Thyroid gland (tissue), 4 donors: ENCODE data around the gene GALNT10. TPM values are rescaled to one million over a fixed set of nuclear protein-coding genes. Genes with fewer than 3 reads are reported as not detected.

ENCODE experiments used
- DNase-seq, 2 donors: peaks; one replicate each; pipeline ENCODE4 v3.0.0-alpha.2; 2019
- H3K27ac ChIP-seq, 3 donors: fragments of 200-600 bp; sonication (generic); 1 replicate in 2 of 3; 2 replicates in 1 of 3; pipeline ENCODE4 v1.5.1; 2016 to 2019; ENCODE audit warnings: mild to moderate bottlenecking in 1 of 3, moderate library complexity in 1 of 3
- H3K27me3 ChIP-seq: fragments of 200-600 bp; sonication (generic); one replicate; pipeline ENCODE4 v1.5.1; 2019
- H3K36me3 ChIP-seq, 2 donors: fragments of 200-600 bp; sonication (generic); one replicate each; pipeline ENCODE4 v1.5.1; 2016 to 2019
- H3K4me1 ChIP-seq, 2 donors: fragments of 200-600 bp; sonication (generic); one replicate each; pipeline ENCODE4 v1.5.1; 2017 to 2019
- H3K4me3 ChIP-seq, 3 donors: fragments of 200-600 bp; sonication (generic); replicated peaks in 1 of 3; 1 replicate in 2 of 3; 2 replicates in 1 of 3; pipeline ENCODE4 v1.5.1; 2016; ENCODE audit warnings: mild to moderate bottlenecking in 1 of 3
- H3K9me3 ChIP-seq: fragments of 200-600 bp; sonication (generic); one replicate; pipeline ENCODE4 v1.5.1; 2017
- POLR2A ChIP-seq, 2 donors: fragments of 450-650 bp; IDR thresholded peaks; one replicate each; pipeline ENCODE4 v1.6.1; 2017; ENCODE audit warnings: antibody characterized with exemption in 2 of 2, mild to moderate bottlenecking in 2 of 2, moderate library complexity in 1 of 2
- WGBS, 2 donors: methylation state at CpG; one replicate each; pipeline ENCODE4 v1.1.5; 2017; 5-methylcytosine and 5-hydroxymethylcytosine counted together
- intact Hi-C: fragments of 100-400 bp; cut with DNase I; formaldehyde crosslinking; loops from one replicate; pipeline ENCODE4 v1.15.1; 2023
- total RNA-seq, 4 donors: library from RNA; depleted of rRNA; stranded (reverse); fragments of >200 nt; gene quantifications; one replicate each; pipeline ENCODE4 v1.2.3, GENCODE V29; 2016
- TF ChIP-seq, protein P1 (sequence below), 6 experiments: fragments of 200-600 bp in 3 of 6; fragments of 450-650 bp in 3 of 6; sonication (generic) in 3 of 6; IDR thresholded peaks; one replicate each; pipeline ENCODE4 v1.5.1; 2016 to 2019; ENCODE audit warnings: antibody characterized with exemption in 6 of 6, mild to moderate bottlenecking in 2 of 6, inconsistent platforms in 1 of 6, moderate library complexity in 1 of 6

The GALNT10 gene
- total RNA-seq, 4 donors from 2014 or later: 33.3 to 69.6 (median 58.1) TPM

DNA sequence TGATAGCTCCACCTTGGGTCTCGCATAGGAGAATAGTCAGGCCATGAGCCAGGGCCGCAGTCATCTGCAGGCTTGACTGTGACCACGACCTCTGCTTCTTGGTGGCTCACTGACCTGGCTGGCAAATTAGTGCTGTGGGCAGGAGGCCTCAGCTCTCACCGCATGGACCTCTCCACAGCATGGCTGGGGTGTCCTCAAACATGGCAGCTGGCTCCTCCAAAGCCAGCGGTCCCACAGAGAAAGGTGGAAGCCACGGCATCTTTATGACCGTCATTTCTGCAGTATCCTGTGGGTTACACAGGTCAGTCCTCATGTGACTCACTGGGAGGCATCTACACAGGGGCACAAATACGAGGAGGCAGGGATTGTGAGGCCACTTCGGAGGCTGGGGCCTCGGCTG lies 212.1 kb downstream of the GALNT10 start:
- no peaks in the 10 kb centered on the region for H3K36me3 ChIP-seq
- intact Hi-C loops: loop anchor here (5.0 to 10.0 kb wide), 3 partner anchors 220 to 428 kb away; no protein-coding TSS in a partner anchor
- H3K27me3 ChIP-seq: no peaks in the 10 kb centered on the region
- H3K4me3 ChIP-seq: no peak overlapping the region
- no peak for DNase-seq
- WGBS, 2 donors: 95% methylated on average over 4 to 10 of the region's 10 CpGs
- H3K9me3 ChIP-seq: no peaks in the 10 kb centered on the region
- no peak for TF ChIP-seq POLR2A (IDR thresholded peaks at IDR 0.05)
- TF ChIP-seq, protein P1, sequence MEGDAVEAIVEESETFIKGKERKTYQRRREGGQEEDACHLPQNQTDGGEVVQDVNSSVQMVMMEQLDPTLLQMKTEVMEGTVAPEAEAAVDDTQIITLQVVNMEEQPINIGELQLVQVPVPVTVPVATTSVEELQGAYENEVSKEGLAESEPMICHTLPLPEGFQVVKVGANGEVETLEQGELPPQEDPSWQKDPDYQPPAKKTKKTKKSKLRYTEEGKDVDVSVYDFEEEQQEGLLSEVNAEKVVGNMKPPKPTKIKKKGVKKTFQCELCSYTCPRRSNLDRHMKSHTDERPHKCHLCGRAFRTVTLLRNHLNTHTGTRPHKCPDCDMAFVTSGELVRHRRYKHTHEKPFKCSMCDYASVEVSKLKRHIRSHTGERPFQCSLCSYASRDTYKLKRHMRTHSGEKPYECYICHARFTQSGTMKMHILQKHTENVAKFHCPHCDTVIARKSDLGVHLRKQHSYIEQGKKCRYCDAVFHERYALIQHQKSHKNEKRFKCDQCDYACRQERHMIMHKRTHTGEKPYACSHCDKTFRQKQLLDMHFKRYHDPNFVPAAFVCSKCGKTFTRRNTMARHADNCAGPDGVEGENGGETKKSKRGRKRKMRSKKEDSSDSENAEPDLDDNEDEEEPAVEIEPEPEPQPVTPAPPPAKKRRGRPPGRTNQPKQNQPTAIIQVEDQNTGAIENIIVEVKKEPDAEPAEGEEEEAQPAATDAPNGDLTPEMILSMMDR (IDR thresholded peaks at IDR 0.05): no peak
- peaks cover 0 to 8% of the 10 kb centered on the region in 2 donors for H3K4me1 ChIP-seq
- no peak overlapping the region for H3K27ac ChIP-seq

DNA sequence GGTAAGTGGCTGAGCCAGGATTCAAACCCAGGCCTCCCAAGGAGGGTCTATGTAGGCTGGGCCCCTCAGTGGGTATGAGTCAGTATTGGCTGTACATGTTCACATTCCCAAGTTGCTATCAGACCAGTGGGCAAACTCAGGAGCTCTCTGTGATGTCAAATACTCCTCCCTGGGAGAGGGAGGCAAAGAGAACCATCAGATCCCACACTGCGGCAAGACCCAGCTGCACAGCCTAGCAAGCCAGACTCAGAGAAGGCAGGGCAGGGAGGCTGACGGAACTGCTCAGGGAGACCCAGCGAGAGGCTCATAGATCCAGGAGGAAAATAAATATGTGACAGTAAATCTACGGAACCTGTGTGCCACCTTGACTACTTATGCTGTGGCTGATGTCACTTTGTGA lies 212.7 kb downstream of the GALNT10 start:
- WGBS, 2 donors: 97 to 99% methylated on average over 4 of the region's 4 CpGs
- no peak for DNase-seq

GRCh38 chr5:154403776-154404387 lies 213.3 kb downstream of the GALNT10 start:
- no peaks in the 10 kb centered on the region for H3K27me3 ChIP-seq
- H3K4me1 ChIP-seq: peaks cover 0 to 8% of the 10 kb centered on the region in 2 donors
- no peak overlapping the region for H3K27ac ChIP-seq
- H3K4me3 ChIP-seq: no peak overlapping the region
- no peaks in the 10 kb centered on the region for H3K36me3 ChIP-seq
- WGBS, 2 donors: 87 to 93% methylated on average over 6 to 8 of the region's 8 CpGs
- TF ChIP-seq, protein P1 (IDR thresholded peaks at IDR 0.05): no peak
- no peak for TF ChIP-seq POLR2A (IDR thresholded peaks at IDR 0.05)
- intact Hi-C loops: loop anchor here (5.0 to 10.0 kb wide), 3 partner anchors 222 to 429 kb away; no protein-coding TSS in a partner anchor
- no peaks in the 10 kb centered on the region for H3K9me3 ChIP-seq
- DNase-seq: no peak

More for the DNA sequence above, 212.7 kb downstream of the GALNT10 start:
- Histone ChIP-seq H3K36me3 (no peaks in the 10 kb centered on the region), H3K27ac (no peak overlapping the region), H3K9me3 (no peaks in the 10 kb centered on the region), H3K27me3 (no peaks in the 10 kb centered on the region), H3K4me3 (no peak overlapping the region), H3K4me1 (peaks cover 0 to 8% of the 10 kb centered on the region in 2 donors)
- intact Hi-C loops: loop anchor here (5.0 to 10.0 kb wide), 3 partner anchors 221 to 428 kb away; no protein-coding TSS in a partner anchor
- TF ChIP-seq, protein P1 (IDR thresholded peaks at IDR 0.05): no peak
- no peak for TF ChIP-seq POLR2A (IDR thresholded peaks at IDR 0.05)

- no peaks in the 10 kb centered on the region for H3K36me3 ChIP-seq
- peaks cover 0 to 8% of the 10 kb centered on the region in 2 donors for H3K4me1 ChIP-seq
- intact Hi-C loops: loop anchor here (10.0 kb wide), 1 partner anchor 430 kb away; no protein-coding TSS in a partner anchor
- WGBS, 2 donors: 8 to 15% methylated on average over 19 to 33 of the region's 37 CpGs
- no peaks in the 10 kb centered on the region for H3K27me3 ChIP-seq
- H3K9me3 ChIP-seq: no peaks in the 10 kb centered on the region
- H3K4me3 ChIP-seq: peak overlapping the region in 1 of 3 donors; percentile 16
- no peak overlapping the region for H3K27ac ChIP-seq
- TF ChIP-seq, protein P1 (IDR thresholded peaks at IDR 0.05): peak; percentile 79 to 96 (median 88)
- no peak for TF ChIP-seq POLR2A (IDR thresholded peaks at IDR 0.05)
- DNase-seq: peak; percentile 82 to 83
Measured at GRCh38 chr5:154405078-154405792, 214.7 kb downstream of the GALNT10 start.
